Raji (cell line): ENCODE measurements around the gene GK.

ENCODE experiments used
- POLR2A ChIP-seq: IDR thresholded peaks from 2 replicates; pipeline ENCODE4 v1.6.1; 2011; ENCODE audit warnings: low read depth, low read length, control low read depth; ENCODE audit not compliant: insufficient read depth

The GK gene

GRCh38 chrX:30748342-30748960 is 95.2 kb downstream of the GK start:
- no peak for TF ChIP-seq POLR2A

- TF ChIP-seq POLR2A: no peak
These were observed 98.3 kb downstream of the GK start for GRCh38 chrX:30751497-30751896.

- TF ChIP-seq POLR2A: no peak
These were observed 109.5 kb downstream of the GK start for GRCh38 chrX:30762755-30763154.

GRCh38 chrX:30777575-30777974 is 124.4 kb downstream of the GK start:
- no peak for TF ChIP-seq POLR2A

- no peak for TF ChIP-seq POLR2A
These were observed 126.3 kb downstream of the GK start for GRCh38 chrX:30779453-30780030.
